COLO668 (cell line): ENCODE measurements around the gene XRCC3.

Source experiments
- DNase-seq: peaks from one replicate; lab custom pipeline; 2025; ENCODE audit not compliant: unreplicated experiment; lab: John Stamatoyannopoulos, UW

The XRCC3 gene

GRCh38 chr14:103738701-103739451 lies 23.6 kb upstream of the XRCC3 start:
- no peak for DNase-seq

- DNase-seq = no peak
Measured at GRCh38 chr14:103738166-103738565, 22.9 kb upstream of the XRCC3 start.

GRCh38 chr14:103737432-103738045 lies 22.3 kb upstream of the XRCC3 start:
- no peak for DNase-seq

- no peak for DNase-seq
Measured at GRCh38 chr14:103736546-103737431, 21.5 kb upstream of the XRCC3 start.

GRCh38 chr14:103735815-103736545 lies 20.7 kb upstream of the XRCC3 start:
- no peak for DNase-seq

GRCh38 chr14:103735439-103735814 lies 20.2 kb upstream of the XRCC3 start:
- no peak for DNase-seq

GRCh38 chr14:103735022-103735421 lies 19.8 kb upstream of the XRCC3 start:
- no peak for DNase-seq

- no peak for DNase-seq
Measured at GRCh38 chr14:103734081-103734888, 19.0 kb upstream of the XRCC3 start.

- no peak for DNase-seq
Measured at GRCh38 chr14:103733651-103734050, 18.4 kb upstream of the XRCC3 start.

- DNase-seq = no peak
Measured at GRCh38 chr14:103732868-103733620, 17.8 kb upstream of the XRCC3 start.

- DNase-seq = no peak
Measured at GRCh38 chr14:103731916-103732867, 16.9 kb upstream of the XRCC3 start.

GRCh38 chr14:103731481-103731880 lies 16.2 kb upstream of the XRCC3 start:
- DNase-seq = no peak

GRCh38 chr14:103730490-103731035 lies 15.3 kb upstream of the XRCC3 start:
- no peak for DNase-seq

GRCh38 chr14:103729496-103730448 lies 14.5 kb upstream of the XRCC3 start:
- peak; percentile 22 for DNase-seq

GRCh38 chr14:103728721-103729120 lies 13.5 kb upstream of the XRCC3 start:
- no peak for DNase-seq

- DNase-seq = no peak
Measured at GRCh38 chr14:103728141-103728540, 12.9 kb upstream of the XRCC3 start.
